ENCODE results near the gene PCBP4.
A peak's percentile ranks its signal among the peaks of the same experiment; 100 is the strongest.

Gene PCBP4

GRCh38 chr3:51971350-51971749 lies 4.1 kb upstream of the PCBP4 start:
- H3K36me3 ChIP-seq (ENCODE audit: control insufficient read depth, insufficient read depth, low read length) = no peaks in the 10 kb centered on the region
- H3K9me3 ChIP-seq (ENCODE audit: control insufficient read depth, low read length) = no peaks in the 10 kb centered on the region
- peaks cover 42% of the 10 kb centered on the region for H3K4me1 ChIP-seq (ENCODE audit: control insufficient read depth, insufficient read depth, low read length)
- 92 to 95% methylated on average over 11 of the region's 11 CpGs for WGBS, 2 experiments
- no peak overlapping the region for H3K4me3 ChIP-seq (ENCODE audit: insufficient read depth, low read depth, low read length)
- no peak overlapping the region for H3K27ac ChIP-seq (ENCODE audit: insufficient read depth, low read depth, low read length, poor library complexity, severe bottlenecking)
- H3K27me3 ChIP-seq (ENCODE audit: control insufficient read depth, insufficient read depth, low read length, poor library complexity, severe bottlenecking) = peaks cover 23% of the 10 kb centered on the region

- Histone ChIP-seq H3K27ac (ENCODE audit: insufficient read depth, low read depth, low read length, poor library complexity, severe bottlenecking) (no peak overlapping the region), H3K36me3 (ENCODE audit: control insufficient read depth, insufficient read depth, low read length) (no peaks in the 10 kb centered on the region), H3K4me1 (ENCODE audit: control insufficient read depth, insufficient read depth, low read length) (peaks cover 43% of the 10 kb centered on the region), H3K4me3 (ENCODE audit: insufficient read depth, low read depth, low read length) (no peak overlapping the region), H3K27me3 (ENCODE audit: control insufficient read depth, insufficient read depth, low read length, poor library complexity, severe bottlenecking) (peaks cover 17% of the 10 kb centered on the region), H3K9me3 (ENCODE audit: control insufficient read depth, low read length) (no peaks in the 10 kb centered on the region)
- WGBS, 2 experiments = 88 to 91% methylated on average over 6 of the region's 6 CpGs
Measured at GRCh38 chr3:51970606-51971300, 3.5 kb upstream of the PCBP4 start.

- H3K36me3 ChIP-seq (ENCODE audit: control insufficient read depth, insufficient read depth, low read length) = no peaks in the 10 kb centered on the region
- H3K4me1 ChIP-seq (ENCODE audit: control insufficient read depth, insufficient read depth, low read length) = peaks cover 45% of the 10 kb centered on the region
- H3K27me3 ChIP-seq (ENCODE audit: control insufficient read depth, insufficient read depth, low read length, poor library complexity, severe bottlenecking) = peaks cover 8% of the 10 kb centered on the region
- H3K4me3 ChIP-seq (ENCODE audit: insufficient read depth, low read depth, low read length) = no peak overlapping the region
- 89 to 92% methylated on average over 4 of the region's 4 CpGs for WGBS, 2 experiments
- no peak overlapping the region for H3K27ac ChIP-seq (ENCODE audit: insufficient read depth, low read depth, low read length, poor library complexity, severe bottlenecking)
- no peaks in the 10 kb centered on the region for H3K9me3 ChIP-seq (ENCODE audit: control insufficient read depth, low read length)
Measured at GRCh38 chr3:51969841-51970240, 2.6 kb upstream of the PCBP4 start.

- Histone ChIP-seq H3K27ac (ENCODE audit: insufficient read depth, low read depth, low read length, poor library complexity, severe bottlenecking) (peak overlapping the region; percentile 97), H3K4me3 (ENCODE audit: insufficient read depth, low read depth, low read length) (peak overlapping the region; percentile 78)
- 79 to 81% methylated on average over 6 of the region's 6 CpGs for WGBS, 2 experiments
Measured at GRCh38 chr3:51968883-51969678, 1.8 kb upstream of the PCBP4 start.

GRCh38 chr3:51968170-51968775 lies 1.0 kb upstream of the PCBP4 start:
- no peaks in the 10 kb centered on the region for H3K27me3 ChIP-seq (ENCODE audit: control insufficient read depth, insufficient read depth, low read length, poor library complexity, severe bottlenecking)
- peak overlapping the region; percentile 78 for H3K4me3 ChIP-seq (ENCODE audit: insufficient read depth, low read depth, low read length)
- H3K36me3 ChIP-seq (ENCODE audit: control insufficient read depth, insufficient read depth, low read length) = no peaks in the 10 kb centered on the region
- peaks cover 52% of the 10 kb centered on the region for H3K4me1 ChIP-seq (ENCODE audit: control insufficient read depth, insufficient read depth, low read length)
- peak overlapping the region; percentile 97 for H3K27ac ChIP-seq (ENCODE audit: insufficient read depth, low read depth, low read length, poor library complexity, severe bottlenecking)
- WGBS, 2 experiments = 2 to 7% methylated on average over 6 to 11 of the region's 11 CpGs
- H3K9me3 ChIP-seq (ENCODE audit: control insufficient read depth, low read length) = no peaks in the 10 kb centered on the region

More at GRCh38 chr3:51968883-51969678, 1.8 kb upstream of the PCBP4 start:
- no peaks in the 10 kb centered on the region for H3K36me3 ChIP-seq (ENCODE audit: control insufficient read depth, insufficient read depth, low read length)
- H3K4me1 ChIP-seq (ENCODE audit: control insufficient read depth, insufficient read depth, low read length) = peaks cover 45% of the 10 kb centered on the region
- H3K9me3 ChIP-seq (ENCODE audit: control insufficient read depth, low read length) = no peaks in the 10 kb centered on the region
- peaks cover under 1% of the 10 kb centered on the region for H3K27me3 ChIP-seq (ENCODE audit: control insufficient read depth, insufficient read depth, low read length, poor library complexity, severe bottlenecking)

- H3K4me1 ChIP-seq (ENCODE audit: control insufficient read depth, insufficient read depth, low read length) = peaks cover 60% of the 10 kb centered on the region
- peak overlapping the region; percentile 67 for H3K27ac ChIP-seq (ENCODE audit: insufficient read depth, low read depth, low read length, poor library complexity, severe bottlenecking)
- no peaks in the 10 kb centered on the region for H3K27me3 ChIP-seq (ENCODE audit: control insufficient read depth, insufficient read depth, low read length, poor library complexity, severe bottlenecking)
- H3K4me3 ChIP-seq (ENCODE audit: insufficient read depth, low read depth, low read length) = peak overlapping the region; percentile 78
- WGBS, 2 experiments = 5 to 6% methylated on average over 33 of the region's 33 CpGs
- H3K9me3 ChIP-seq (ENCODE audit: control insufficient read depth, low read length) = no peaks in the 10 kb centered on the region
- no peaks in the 10 kb centered on the region for H3K36me3 ChIP-seq (ENCODE audit: control insufficient read depth, insufficient read depth, low read length)
Measured at GRCh38 chr3:51966922-51967383, 301 bp downstream of the PCBP4 start.

GRCh38 chr3:51966486-51966885 lies 768 bp downstream of the PCBP4 start:
- peak overlapping the region; percentile 78 for H3K4me3 ChIP-seq (ENCODE audit: insufficient read depth, low read depth, low read length)
- H3K27me3 ChIP-seq (ENCODE audit: control insufficient read depth, insufficient read depth, low read length, poor library complexity, severe bottlenecking) = no peaks in the 10 kb centered on the region
- 62 to 65% methylated on average over 4 to 5 of the region's 5 CpGs for WGBS, 2 experiments
- no peaks in the 10 kb centered on the region for H3K9me3 ChIP-seq (ENCODE audit: control insufficient read depth, low read length)
- peaks cover 60% of the 10 kb centered on the region for H3K4me1 ChIP-seq (ENCODE audit: control insufficient read depth, insufficient read depth, low read length)
- H3K36me3 ChIP-seq (ENCODE audit: control insufficient read depth, insufficient read depth, low read length) = no peaks in the 10 kb centered on the region
- no peak overlapping the region for H3K27ac ChIP-seq (ENCODE audit: insufficient read depth, low read depth, low read length, poor library complexity, severe bottlenecking)

- no peaks in the 10 kb centered on the region for H3K27me3 ChIP-seq (ENCODE audit: control insufficient read depth, insufficient read depth, low read length, poor library complexity, severe bottlenecking)
Measured at GRCh38 chr3:51966016-51966415, 1.2 kb downstream of the PCBP4 start.

GRCh38 chr3:51964521-51964920 lies 2.7 kb downstream of the PCBP4 start:
- no peaks in the 10 kb centered on the region for H3K9me3 ChIP-seq (ENCODE audit: control insufficient read depth, low read length)
- peaks cover 10% of the 10 kb centered on the region for H3K36me3 ChIP-seq (ENCODE audit: control insufficient read depth, insufficient read depth, low read length)
- no peak overlapping the region for H3K4me3 ChIP-seq (ENCODE audit: insufficient read depth, low read depth, low read length)
- no peaks in the 10 kb centered on the region for H3K27me3 ChIP-seq (ENCODE audit: control insufficient read depth, insufficient read depth, low read length, poor library complexity, severe bottlenecking)
- H3K27ac ChIP-seq (ENCODE audit: insufficient read depth, low read depth, low read length, poor library complexity, severe bottlenecking) = no peak overlapping the region
- WGBS, 2 experiments = 36 to 42% methylated on average over 4 of the region's 4 CpGs
- H3K4me1 ChIP-seq (ENCODE audit: control insufficient read depth, insufficient read depth, low read length) = peaks cover 54% of the 10 kb centered on the region

More at GRCh38 chr3:51966016-51966415, 1.2 kb downstream of the PCBP4 start:
- Histone ChIP-seq H3K4me3 (ENCODE audit: insufficient read depth, low read depth, low read length) (peak overlapping the region; percentile 78), H3K9me3 (ENCODE audit: control insufficient read depth, low read length) (no peaks in the 10 kb centered on the region), H3K4me1 (ENCODE audit: control insufficient read depth, insufficient read depth, low read length) (peaks cover 60% of the 10 kb centered on the region), H3K27ac (ENCODE audit: insufficient read depth, low read depth, low read length, poor library complexity, severe bottlenecking) (no peak overlapping the region), H3K36me3 (ENCODE audit: control insufficient read depth, insufficient read depth, low read length) (no peaks in the 10 kb centered on the region)
- WGBS, 2 experiments = 51 to 59% methylated on average over 2 of the region's 2 CpGs

- Histone ChIP-seq H3K9me3 (ENCODE audit: control insufficient read depth, low read length) (no peaks in the 10 kb centered on the region), H3K4me3 (ENCODE audit: insufficient read depth, low read depth, low read length) (no peak overlapping the region), H3K27ac (ENCODE audit: insufficient read depth, low read depth, low read length, poor library complexity, severe bottlenecking) (no peak overlapping the region), H3K36me3 (ENCODE audit: control insufficient read depth, insufficient read depth, low read length) (peaks cover 11% of the 10 kb centered on the region), H3K27me3 (ENCODE audit: control insufficient read depth, insufficient read depth, low read length, poor library complexity, severe bottlenecking) (no peaks in the 10 kb centered on the region), H3K4me1 (ENCODE audit: control insufficient read depth, insufficient read depth, low read length) (peaks cover 48% of the 10 kb centered on the region)
- WGBS, 2 experiments = 19 to 23% methylated on average over 12 of the region's 12 CpGs
Measured at GRCh38 chr3:51963951-51964451, 3.3 kb downstream of the PCBP4 start.

All from ectodermal cell (in vitro differentiated cells).